ENCODE results near the gene PMS1.
"Not testable (repeated sequence)": the region's sequence is repeated elsewhere in the genome, so short reads cannot be mapped to it uniquely, and the experiment has no call there.

Gene PMS1

GRCh38 chr2:189783927-189784867 lies at the start of gene PMS1, which contains the start of gene ORMDL1:
PMS1 (plus strand) TSS chr2:189784450; CDS start chr2:189791810, 7,360 bp downstream.
ORMDL1 (minus strand) TSS chr2:189784339; CDS start chr2:189782595, 1,744 bp downstream.
- peak; percentile 98 for DNase-seq (ENCODE audit: low spot score)

GRCh38 chr2:189751080-189751658 lies 33.1 kb upstream of the PMS1 start:
- no peak for DNase-seq (ENCODE audit: low spot score)

DNA sequence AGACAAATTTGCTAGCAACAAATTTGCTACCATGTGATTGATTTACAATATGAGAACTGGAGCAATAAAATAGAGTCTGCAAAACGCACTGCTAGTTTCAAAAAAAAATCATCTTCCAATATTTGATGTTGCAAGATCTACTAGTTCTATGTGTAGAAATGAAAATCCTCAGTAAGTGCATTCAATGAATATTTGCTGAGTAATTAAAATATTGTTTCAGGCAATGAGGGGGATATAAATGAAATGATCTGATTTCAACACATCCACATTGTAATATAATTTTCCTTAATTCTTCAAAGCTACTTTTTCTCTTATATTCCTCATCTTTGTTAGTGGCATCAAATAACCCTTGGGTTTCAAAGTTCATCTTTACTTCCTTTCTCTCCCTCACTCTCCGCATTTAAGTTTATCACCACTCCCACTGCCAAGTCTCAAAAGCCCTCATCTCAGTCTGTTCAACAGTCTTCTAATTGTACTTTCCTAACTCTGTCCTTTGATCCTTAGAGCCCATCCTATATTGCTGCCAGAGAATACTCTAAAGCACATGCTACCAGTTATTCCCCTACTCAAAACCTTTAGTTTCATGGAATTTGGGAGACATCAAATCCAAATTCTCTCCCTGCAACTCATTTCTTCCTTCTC lies 27.8 kb upstream of the PMS1 start:
- no peak for DNase-seq (ENCODE audit: low spot score)

DNA sequence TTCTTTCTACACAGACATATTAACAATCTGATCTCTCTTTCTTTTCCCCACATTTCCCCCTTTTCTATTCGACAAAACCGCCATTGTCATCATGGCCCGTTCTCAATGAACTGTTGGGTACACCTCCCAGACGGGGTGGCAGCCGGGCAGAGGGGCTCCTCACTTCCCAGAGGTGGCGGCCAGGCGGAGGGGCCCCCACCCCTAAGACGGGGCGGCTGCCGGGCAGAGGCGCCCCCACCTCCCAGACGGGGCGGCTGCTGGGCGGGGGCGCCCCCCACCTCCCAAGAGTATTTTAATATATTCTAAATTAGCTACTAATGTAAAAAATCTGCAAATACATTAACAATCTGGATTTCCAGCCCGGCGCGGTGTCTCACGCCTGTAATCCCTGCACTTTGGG lies 24.1 kb upstream of the PMS1 start:
- not testable (repeated sequence) for DNase-seq (ENCODE audit: low spot score)

DNA sequence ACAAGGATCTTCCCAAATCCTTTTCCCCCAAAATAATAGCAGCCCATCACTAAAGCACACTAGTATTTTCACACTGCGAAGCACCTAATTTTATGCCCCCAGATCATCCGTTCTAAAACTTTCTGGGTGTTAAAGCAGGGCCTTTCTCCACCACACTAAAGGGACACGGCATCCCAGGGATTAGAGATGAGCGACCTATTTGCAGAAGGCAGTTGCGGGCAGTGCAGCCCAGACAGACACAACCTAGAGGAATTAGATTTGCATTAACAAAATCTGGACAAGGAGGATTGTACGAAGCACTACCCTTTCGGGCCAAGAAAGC lies 22.1 kb upstream of the PMS1 start:
- DNase-seq (ENCODE audit: low spot score): no peak

DNA sequence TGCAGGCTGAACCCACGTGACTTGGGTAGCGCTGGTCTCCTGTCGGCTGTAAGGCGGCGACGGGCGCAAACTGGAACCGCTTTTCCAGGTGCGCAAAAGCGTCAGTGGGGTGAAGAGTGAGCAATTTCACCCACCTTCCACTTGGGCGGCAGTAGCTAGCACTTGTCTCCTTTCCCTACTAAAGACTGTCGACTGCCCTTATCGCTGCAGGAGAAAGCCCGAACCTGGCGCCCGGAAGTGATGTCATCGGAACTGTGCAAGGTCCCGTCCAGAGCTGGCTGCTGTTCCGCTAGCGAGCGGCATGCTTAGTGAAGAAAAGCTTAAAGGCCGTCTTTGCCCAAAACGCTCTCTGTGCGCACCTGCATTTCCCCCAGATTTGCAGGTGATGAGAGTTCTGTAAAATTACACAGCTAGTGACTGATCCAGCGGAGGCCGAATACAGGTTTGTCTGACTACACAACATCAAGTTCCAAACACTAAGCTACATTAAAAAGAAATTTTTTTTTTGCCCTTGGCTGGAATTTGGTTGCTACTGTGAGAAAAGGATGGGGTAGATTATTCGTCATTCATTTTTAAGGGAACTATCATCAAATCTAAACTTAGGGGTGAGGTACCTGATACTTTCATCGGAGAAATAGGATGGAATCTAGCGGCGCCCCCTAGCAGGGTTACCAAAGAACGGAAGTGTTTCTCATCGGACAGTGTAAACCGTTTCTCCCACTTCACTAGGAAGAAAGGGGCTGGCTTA lies 21.5 kb upstream of the PMS1 start, which contains the start of gene OSGEPL1:
Gene OSGEPL1 (minus strand): TSS at position 242 of the 748 bp plus-strand sequence. CDS start 1,152 bp downstream, outside the sequence.
- peak; percentile 94 for DNase-seq (ENCODE audit: low spot score)

DNA sequence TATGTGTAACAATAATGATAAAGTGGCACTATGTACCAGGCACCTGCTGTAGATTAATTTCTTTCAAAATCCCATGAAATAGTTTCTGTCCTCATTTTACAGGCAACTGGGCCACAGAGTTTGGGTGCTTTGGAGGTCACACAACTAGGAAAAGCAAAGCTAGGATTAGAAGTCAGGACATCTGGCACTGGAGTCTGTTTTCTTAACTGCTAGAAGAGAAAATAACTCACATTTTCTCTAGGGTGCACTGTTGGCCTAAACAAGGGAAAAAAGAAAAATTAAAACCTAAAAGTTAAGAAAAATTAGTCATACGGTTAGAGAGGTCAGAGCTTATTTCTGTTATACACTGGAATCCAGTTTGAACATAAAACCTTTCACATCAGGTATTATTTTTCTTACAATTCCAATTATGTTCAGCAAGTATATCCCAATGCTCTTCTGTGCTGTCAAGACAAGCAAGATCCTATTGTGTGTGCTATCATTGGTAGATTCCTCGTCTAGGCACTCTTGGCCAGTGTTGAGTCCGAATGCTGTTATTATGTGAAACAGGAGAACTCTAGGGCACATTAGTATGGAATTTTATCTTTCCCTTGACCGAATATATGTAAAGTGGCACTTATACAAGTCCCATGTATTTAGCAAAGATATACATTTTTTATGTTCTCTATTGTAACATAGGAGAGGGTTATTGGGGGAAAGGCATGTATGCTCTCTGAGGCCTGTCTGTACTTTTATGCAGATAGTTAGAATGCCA lies 20.2 kb upstream of the PMS1 start:
- DNase-seq (ENCODE audit: low spot score): no peak

GRCh38 chr2:189770590-189771322 lies 13.5 kb upstream of the PMS1 start:
- DNase-seq (ENCODE audit: low spot score): no peak

DNA sequence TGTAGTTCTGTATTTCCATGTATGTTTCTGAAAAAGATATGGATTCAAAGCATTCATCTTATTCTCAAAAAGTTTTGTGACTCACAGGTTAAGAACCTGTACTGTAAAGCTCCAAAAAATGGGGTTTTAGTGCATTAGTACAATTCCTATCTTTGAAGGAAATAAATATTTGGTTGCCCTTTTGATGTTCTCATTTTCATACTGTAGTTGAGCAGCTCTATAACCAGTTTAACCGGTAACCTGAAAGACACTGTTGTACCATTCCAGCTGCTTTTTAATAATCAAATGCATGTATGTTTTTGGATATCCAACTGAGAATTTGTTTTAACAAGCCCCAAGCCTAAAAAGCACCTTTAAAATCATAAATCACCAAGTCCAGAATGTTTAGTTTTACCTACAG lies 12.0 kb upstream of the PMS1 start:
- no peak for DNase-seq (ENCODE audit: low spot score)

- no peak for DNase-seq (ENCODE audit: low spot score)
These were observed 2.0 kb upstream of the PMS1 start for GRCh38 chr2:189782221-189782671.

DNA sequence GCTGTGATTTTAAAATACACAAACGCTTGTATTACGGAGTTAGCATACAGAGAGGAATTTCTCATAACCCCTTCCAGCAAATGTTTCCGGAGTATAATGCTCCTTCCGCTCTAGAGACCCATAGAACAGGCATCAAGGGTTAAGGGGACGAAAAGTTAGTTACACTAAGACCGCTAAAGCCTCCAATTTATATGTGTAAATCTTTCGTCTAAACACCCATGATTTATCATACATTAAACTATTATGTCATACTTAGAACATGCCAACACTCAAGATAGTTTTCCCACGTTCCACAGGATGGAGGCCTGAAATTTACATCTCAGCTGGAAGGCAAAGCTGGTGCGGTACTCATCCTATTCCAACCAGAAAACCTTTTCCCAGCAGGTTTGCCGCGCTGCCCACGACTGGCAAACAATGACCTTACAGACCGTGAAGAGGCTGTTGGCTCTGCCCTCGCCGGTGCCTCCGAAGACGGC lies 761 bp upstream of the PMS1 start:
- no peak for DNase-seq (ENCODE audit: low spot score)

DNA sequence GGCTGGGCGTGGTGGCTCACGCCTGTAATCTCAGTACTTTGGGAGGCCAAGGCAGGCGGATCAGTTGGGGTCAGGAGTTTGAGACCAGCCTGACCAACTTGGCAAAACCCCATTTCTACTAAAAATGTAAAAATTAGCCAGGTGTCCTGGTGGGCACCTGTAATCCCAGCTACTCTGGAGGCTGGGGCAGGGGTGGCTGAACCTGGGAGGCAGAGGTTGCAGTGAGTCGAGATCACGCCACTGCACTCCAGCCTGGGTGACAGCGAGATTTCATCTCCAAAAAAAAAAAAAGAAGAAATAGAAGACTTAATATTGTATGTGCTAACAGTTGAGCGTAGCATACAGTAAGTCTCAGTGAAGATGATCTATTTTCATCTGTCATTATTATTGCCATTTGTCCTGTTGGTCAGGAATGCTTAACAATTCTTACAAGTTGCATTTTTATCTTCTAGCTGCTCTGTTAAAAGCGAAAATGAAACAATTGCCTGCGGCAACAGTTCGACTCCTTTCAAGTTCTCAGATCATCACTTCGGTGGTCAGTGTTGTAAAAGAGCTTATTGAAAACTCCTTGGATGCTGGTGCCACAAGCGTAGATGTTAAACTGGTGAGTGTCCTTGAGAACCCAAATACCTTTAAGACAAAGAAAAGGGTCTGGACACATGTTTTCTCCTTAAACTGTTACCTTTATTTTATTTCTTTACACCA lies 7.2 kb downstream of the PMS1 start:
- DNase-seq (ENCODE audit: low spot score): no peak

- DNase-seq (ENCODE audit: low spot score): no peak
These were observed 10.1 kb downstream of the PMS1 start for GRCh38 chr2:189794310-189794709.

DNA sequence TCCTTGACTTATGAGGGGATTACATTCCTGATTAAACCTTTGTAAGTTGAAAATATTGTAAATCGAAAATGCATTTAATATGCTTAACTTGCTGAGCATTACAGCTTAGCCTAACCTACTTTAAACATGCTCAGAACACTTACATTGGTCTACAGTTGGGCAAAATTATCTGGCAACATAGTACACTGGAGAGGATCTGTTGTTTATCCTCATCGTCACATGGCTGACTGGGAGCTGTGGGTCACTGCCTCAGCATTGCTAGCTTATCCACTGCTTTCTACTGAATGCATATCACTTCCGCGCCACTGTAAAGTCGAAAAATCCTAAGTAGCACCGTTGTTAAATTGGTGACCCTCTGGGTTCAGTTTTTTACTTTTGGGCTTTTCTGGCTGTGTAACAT lies 13.7 kb downstream of the PMS1 start:
- DNase-seq (ENCODE audit: low spot score): no peak

GRCh38 chr2:189798312-189799029 lies 14.2 kb downstream of the PMS1 start:
- no peak for DNase-seq (ENCODE audit: low spot score)

- no peak for DNase-seq (ENCODE audit: low spot score)
These were observed 14.7 kb downstream of the PMS1 start for GRCh38 chr2:189799030-189799331.

DNA sequence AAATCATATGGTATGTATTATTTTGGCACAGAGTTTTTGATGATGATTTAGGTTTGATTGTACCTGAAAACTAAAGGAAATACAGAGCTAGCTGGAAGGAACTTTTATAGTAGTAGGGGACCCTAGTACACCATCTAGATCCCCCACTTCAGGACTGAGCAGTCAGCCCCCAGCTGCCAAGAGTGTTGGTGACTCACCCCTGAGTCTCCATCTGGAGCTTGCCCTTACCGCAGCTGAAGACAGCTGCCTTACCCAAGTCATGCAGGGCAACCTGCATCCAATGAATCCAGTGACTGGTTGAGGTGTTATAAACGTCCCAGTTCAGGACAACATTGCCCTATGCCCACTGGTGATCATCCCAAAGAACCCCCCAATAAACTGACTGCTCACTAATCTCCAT lies 15.3 kb downstream of the PMS1 start:
- DNase-seq (ENCODE audit: low spot score): no peak

DNA sequence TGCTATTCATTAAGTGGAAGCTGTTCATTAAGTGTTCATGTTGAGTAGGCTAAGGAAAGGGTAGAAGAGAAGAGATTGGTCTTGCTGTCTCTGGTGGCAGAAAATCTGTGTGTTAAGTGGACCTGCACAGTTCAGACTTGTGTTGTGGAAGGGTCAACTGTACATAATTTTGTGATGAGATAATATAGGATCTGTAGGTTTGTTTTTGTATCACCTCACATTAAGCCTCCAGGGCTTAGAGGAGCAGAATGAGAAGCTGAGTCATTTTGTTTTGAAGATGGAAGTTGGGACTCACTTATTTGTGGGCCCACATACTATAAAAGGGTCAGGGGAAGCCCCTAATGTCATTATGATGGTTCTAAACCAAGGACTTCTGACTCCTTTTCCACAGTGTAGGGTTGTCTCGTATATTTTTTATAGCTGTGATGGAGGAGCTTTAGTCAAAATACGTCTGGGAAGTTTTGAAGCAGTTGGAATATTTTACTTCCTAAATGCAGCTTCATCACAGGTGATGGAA lies 18.2 kb downstream of the PMS1 start:
- DNase-seq (ENCODE audit: low spot score): no peak

DNA sequence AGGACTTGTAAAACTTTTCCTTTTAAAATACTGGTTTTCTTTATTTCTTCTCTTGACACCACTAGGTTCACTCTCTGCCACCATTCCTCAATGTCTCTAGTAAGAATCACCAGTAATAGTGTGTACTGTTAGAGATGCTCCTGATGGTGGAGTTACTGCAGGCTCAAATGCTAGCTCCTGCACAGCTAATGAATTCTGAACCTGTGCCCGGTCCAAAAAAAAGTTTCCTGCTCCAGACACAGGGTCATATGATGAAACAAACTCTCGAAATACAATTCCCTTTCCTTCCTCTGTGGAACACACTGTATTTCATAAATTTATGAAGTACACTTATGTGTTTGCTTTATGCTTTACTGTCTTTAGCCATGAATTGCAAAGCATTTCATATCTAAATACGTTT lies 19.2 kb downstream of the PMS1 start:
- DNase-seq (ENCODE audit: low spot score): no peak
